HepG2 (cell line): ENCODE results near the gene SUPT4H1. TPM values are rescaled to one million over a fixed set of nuclear protein-coding genes. Genes with fewer than 3 reads are reported as not detected.
A peak's percentile ranks its signal among the peaks of the same experiment; 100 is the strongest.

Source experiments
- ATAC-seq: fragments of 200-7000 bp; cut with Tn5 transposase; 3 replicates; pipeline ENCODE4 v1.9.1; 2020; ENCODE audit warnings: mild to moderate bottlenecking, moderate library complexity
- BruUV-seq: library from RNA; stranded (reverse); fragments of 400-500 nt; replicated peaks from 2 replicates; lab custom pipeline; 2021; lab: Mats Ljungman, UMichigan
- CTCF ChIA-PET: fragments of 300-600 bp; formaldehyde crosslinking; extraction: SDS; loops from one replicate; lab custom pipeline; 2021; ENCODE audit warnings: low total read pairs, inconsistent platforms, low intra/inter-chr PET ratio; lab: Yijun Ruan, JAX
- POLR2A ChIA-PET: fragments of 350-600 bp; sonication (Branson Sonifier 250); formaldehyde crosslinking; loops from one replicate; lab custom pipeline; 2020; ENCODE audit warnings: antibody characterized with exemption, inconsistent platforms; lab: Yijun Ruan, JAX
- DNase-seq: peaks from one replicate; pipeline ENCODE4 v3.0.0-alpha.2; 2015; ENCODE audit warnings: low spot score
- FAIRE-seq: peaks from 3 replicates; lab custom pipeline; 2011; peaks lifted over from hg19 to GRCh38; lab: Jason Lieb, UNC
- H2AFZ ChIP-seq: one replicate; pipeline ENCODE4 v1.6.1; 2011; ENCODE audit warnings: low read length, inconsistent platforms
- H3K27ac ChIP-seq: fragments of 300-600 bp; 3 replicates; pipeline ENCODE4 v1.8.0; 2011; ENCODE audit warnings: mixed run types, mild to moderate bottlenecking, mixed read lengths, low read length, inconsistent platforms; ENCODE audit not compliant: insufficient read depth; ENCODE audit errors: extremely low read length
- H3K27me3 ChIP-seq, 2 experiments: fragments of 200-600 bp in 1 of 2; 2 replicates in 1 of 2; 3 replicates in 1 of 2; pipeline versions ENCODE4 v1.6.0 to v1.8.0; 2011; ENCODE audit warnings: low read length in 2 of 2, mild to moderate bottlenecking in 2 of 2, moderate library complexity in 2 of 2, inconsistent platforms in 1 of 2; ENCODE audit not compliant: insufficient read depth in 2 of 2, control insufficient read depth in 1 of 2
- H3K36me3 ChIP-seq, 2 experiments: fragments of 200-600 bp in 1 of 2; replicated peaks in 1 of 2; 2 replicates in 1 of 2; 3 replicates in 1 of 2; pipeline versions ENCODE4 v1.5.1 to v1.8.0; 2011; ENCODE audit warnings: low read length in 2 of 2, inconsistent platforms in 1 of 2; ENCODE audit not compliant: insufficient read depth in 2 of 2, control insufficient read depth in 1 of 2
- H3K4me1 ChIP-seq: 2 replicates; pipeline ENCODE4 v1.5.1; 2012; ENCODE audit warnings: low read length, inconsistent platforms; ENCODE audit not compliant: insufficient read depth
- H3K4me2 ChIP-seq: 2 replicates; pipeline ENCODE4 v1.6.0; 2011; ENCODE audit warnings: low read depth, low read length, inconsistent platforms
- H3K4me3 ChIP-seq, 3 experiments: fragments of 200-600 bp in 1 of 3; sonication (generic), shearing (Covaris generic) in 1 of 3; replicated peaks in 1 of 3; 2 replicates each; pipeline ENCODE4 v1.5.1; 2011 to 2016; ENCODE audit warnings: low read length in 3 of 3, inconsistent platforms in 2 of 3, low read depth in 2 of 3, mild to moderate bottlenecking in 2 of 3, control low read depth in 1 of 3, mixed read lengths in 1 of 3; ENCODE audit not compliant: insufficient read depth in 1 of 3
- H3K79me2 ChIP-seq: one replicate; pipeline ENCODE4 v1.6.1; 2011; ENCODE audit warnings: low read length, inconsistent platforms; ENCODE audit not compliant: insufficient read depth
- H3K9ac ChIP-seq: 2 replicates; pipeline ENCODE4 v1.6.0; 2011; ENCODE audit warnings: mild to moderate bottlenecking, low read depth, low read length, inconsistent platforms; ENCODE audit not compliant: insufficient read depth
- H3K9me3 ChIP-seq: 2 replicates; pipeline ENCODE4 v1.5.1; 2012; ENCODE audit warnings: mild to moderate bottlenecking, low read length
- H4K20me1 ChIP-seq: 2 replicates; pipeline ENCODE4 v1.6.0; 2011; ENCODE audit warnings: inconsistent platforms, mild to moderate bottlenecking, low read length, moderate library complexity; ENCODE audit not compliant: insufficient read depth
- ATF7 ChIP-seq, 2 experiments: fragments of 450-650 bp in 1 of 2; sonication (generic) in 1 of 2; formaldehyde crosslinking in 1 of 2; IDR thresholded peaks; 2 replicates each; pipeline versions ENCODE4 v1.4.0 to v1.6.1; 2016 to 2020; ENCODE audit warnings: antibody characterized with exemption in 1 of 2, mild to moderate bottlenecking in 1 of 2, missing genetic modification reagents in 1 of 2
- FOSL2 ChIP-seq: sonication (generic); formaldehyde crosslinking; IDR thresholded peaks from 2 replicates; pipeline ENCODE4 v1.4.0; 2020; ENCODE audit warnings: missing genetic modification reagents
- IRF2 ChIP-seq: IDR thresholded peaks from 2 replicates; pipeline ENCODE4 v1.6.1; 2018; ENCODE audit warnings: missing genetic modification reagents, missing compliant biosample characterization
- KAT2B ChIP-seq: fragments of 150-350 bp; IDR thresholded peaks from 2 replicates; pipeline ENCODE4 v1.6.1; 2014; ENCODE audit warnings: low read depth, low read length, borderline replicate concordance
- MIXL1 ChIP-seq: IDR thresholded peaks from 2 replicates; pipeline ENCODE4 v1.6.1; 2016
- POLR2G ChIP-seq: fragments of 200-400 bp; formaldehyde crosslinking; IDR thresholded peaks from 2 replicates; pipeline ENCODE4 v1.6.1; 2018; ENCODE audit warnings: mild to moderate bottlenecking, low read depth, low read length, moderate library complexity
- RBFOX2 ChIP-seq: fragments of 200-400 bp; formaldehyde crosslinking; IDR thresholded peaks from 2 replicates; pipeline ENCODE4 v1.6.1; 2017; ENCODE audit warnings: low read depth, mild to moderate bottlenecking, low read length
- SETDB1 ChIP-seq: sonication (generic); formaldehyde crosslinking; IDR thresholded peaks from 2 replicates; pipeline ENCODE4 v1.5.1; 2020; ENCODE audit warnings: missing genetic modification reagents, mild to moderate bottlenecking, borderline replicate concordance
- SP4 ChIP-seq: sonication (generic); formaldehyde crosslinking; IDR thresholded peaks from 2 replicates; pipeline ENCODE4 v1.8.1; 2023; ENCODE audit warnings: mild to moderate bottlenecking, missing genetic modification reagents
- SRSF9 ChIP-seq: fragments of 200-400 bp; formaldehyde crosslinking; IDR thresholded peaks from 2 replicates; pipeline ENCODE4 v1.6.1; 2018; ENCODE audit warnings: borderline replicate concordance, mild to moderate bottlenecking, low read depth, low read length; ENCODE audit not compliant: insufficient read depth, poor library complexity, severe bottlenecking
- THAP11 ChIP-seq: IDR thresholded peaks from 2 replicates; pipeline ENCODE4 v1.6.1; 2016; ENCODE audit warnings: missing biosample characterization, missing genetic modification reagents
- WGBS: methylation state at CpG from one replicate; pipeline ENCODE4 v1.1.6; 2017; ENCODE audit warnings: low lambda C conversion rate; 5-methylcytosine and 5-hydroxymethylcytosine counted together
- in situ Hi-C: cut with HindIII; loops from 2 replicates; pipeline ENCODE4 v1.10.0; 2017; ENCODE audit warnings: low pct_unique_long_range_greater_than_20kb; ENCODE audit not compliant: extremely low pct_ligation_motif_present
- intact Hi-C: fragments of 100-400 bp; cut with micrococcal nuclease; formaldehyde crosslinking; loops from one replicate; pipeline ENCODE4 v1.10.0; 2022; ENCODE audit not compliant: unreplicated experiment
- polyA plus RNA-seq, 8 experiments: library from polyadenylated mRNA; depleted of rRNA in 3 of 8; stranded (reverse) in 7 of 8; unstranded in 1 of 8; fragments of >200 nt; fragmentation: Illumina TruSeq in 4 of 8; extraction: Trizol in 4 of 8; gene quantifications; 2 replicates each; pipeline versions ENCODE4 v1.2.1 to v1.2.3, GENCODE V29; 2011 to 2016; ENCODE audit warnings: low read depth in 4 of 8, missing spikeins in 1 of 8, mixed read lengths in 1 of 8; ENCODE audit not compliant: insufficient read depth in 1 of 8
- total RNA-seq, 5 experiments: library from RNA; depleted of rRNA; stranded (reverse); fragments of >200 nt; fragmentation: Illumina TruSeq; extraction: Trizol; gene quantifications; 2 replicates each; pipeline ENCODE4 v1.2.3, GENCODE V29; 2016; ENCODE audit warnings: low read depth in 1 of 5
- TF ChIP-seq, protein P1 (sequence below): sonication (generic); formaldehyde crosslinking; IDR thresholded peaks from 2 replicates; pipeline ENCODE4 v1.4.0; 2020; ENCODE audit warnings: missing genetic modification reagents
- TF ChIP-seq, protein P2 (sequence below): sonication (generic); formaldehyde crosslinking; IDR thresholded peaks from 2 replicates; pipeline ENCODE4 v1.4.0; 2020; ENCODE audit warnings: missing genetic modification reagents, borderline replicate concordance

The SUPT4H1 gene
- total and polyA plus RNA-seq, 2 of the 13 experiments (the other 11 are each of a cell fraction or from before 2014, with no cell fraction given): 155 to 244 TPM

DNA sequence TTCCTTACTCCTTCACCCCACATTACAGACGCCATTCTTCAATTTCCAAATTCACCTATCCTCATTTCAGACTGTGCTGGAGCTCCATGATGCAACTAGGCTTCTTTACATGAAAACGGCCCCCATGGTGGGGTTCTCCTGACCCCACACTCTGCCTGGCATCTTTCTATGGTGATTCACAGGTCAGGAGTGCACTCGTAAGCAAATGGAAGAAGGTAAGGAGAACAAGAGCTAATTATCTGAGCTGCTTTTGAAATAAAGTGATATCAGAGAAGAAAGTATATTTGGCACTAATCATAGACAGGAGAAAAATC, 27.5 kb upstream of the SUPT4H1 start:
- Histone ChIP-seq H3K27ac (peak overlapping the region; percentile 93), H2AFZ (no peak overlapping the region), H3K4me1 (peaks cover 100% of the 10 kb centered on the region), H3K27me3 (no peaks in the 10 kb centered on the region), H3K4me3 (no peak overlapping the region), H3K4me2 (no peak overlapping the region; the same call in 1 of the 2 replicates), H3K9me3 (no peaks in the 10 kb centered on the region), H4K20me1 (no peaks in the 10 kb centered on the region), H3K36me3 (peaks cover 12 to 21% of the 10 kb centered on the region in 2 experiments), H3K79me2 (peaks cover 97% of the 10 kb centered on the region), H3K9ac (0 out of 2 replicates have a peak overlapping the region, but pooled peaks have one; percentile 4)
- CTCF ChIA-PET: no interaction called here
- no TSS peak for BruUV-seq
- DNase-seq (no peak), FAIRE-seq (no peak), ATAC-seq (no peak)
- in situ Hi-C loops (no loop called here), intact Hi-C loops (no loop called here)
- TF ChIP-seq KAT2B (no peak), IRF2 (CRISPR knock-in tag) (0 out of 2 replicates have a peak, but pooled peaks have one; percentile 36), ATF7 (IDR thresholded peaks at IDR 0.05) (no peak), ATF7 (CRISPR knock-in tag; IDR thresholded peaks at IDR 0.05) (no peak), THAP11 (0 out of 2 replicates have a peak, but pooled peaks have one; percentile 8), MIXL1 (CRISPR knock-in tag) (0 out of 2 replicates have a peak, but pooled peaks have one; percentile 16), FOSL2 (CRISPR knock-in tag) (peak; percentile 55)
- WGBS: 89% methylated on average over 3 of the region's 3 CpGs
- POLR2A ChIA-PET: interaction anchor here (1.1 to 9.7 kb wide), 7 partner anchors 11 to 36 kb away, joined by 3 to 458 read pairs (median 103); partner anchors contain the start of genes RNF43 and SUPT4H1

- intact Hi-C loops: no loop called here
- Histone ChIP-seq H3K36me3 (peaks cover 12 to 23% of the 10 kb centered on the region in 2 experiments), H3K27me3 (no peaks in the 10 kb centered on the region), H3K4me1 (peaks cover 99% of the 10 kb centered on the region), H4K20me1 (no peaks in the 10 kb centered on the region), H3K4me3 (no peak overlapping the region), H3K9me3 (no peaks in the 10 kb centered on the region), H3K4me2 (no peak overlapping the region; the same call in 1 of the 2 replicates), H3K27ac (peak overlapping the region; percentile 93), H2AFZ (no peak overlapping the region), H3K9ac (0 out of 2 replicates have a peak overlapping the region, but pooled peaks have one; percentile 4), H3K79me2 (peaks cover 96% of the 10 kb centered on the region)
- in situ Hi-C loops: no loop called here
- WGBS: 96% methylated on average over 8 of the region's 8 CpGs
- CTCF ChIA-PET: no interaction called here
- no peak for FAIRE-seq
- no TSS peak for BruUV-seq
- no peak for DNase-seq
- POLR2A ChIA-PET: interaction anchor here (1.1 to 9.7 kb wide), 6 partner anchors 11 to 36 kb away, joined by 3 to 458 read pairs (median 124); partner anchors contain the start of genes RNF43 and SUPT4H1
- ATAC-seq: no peak
- TF ChIP-seq, protein P1, sequence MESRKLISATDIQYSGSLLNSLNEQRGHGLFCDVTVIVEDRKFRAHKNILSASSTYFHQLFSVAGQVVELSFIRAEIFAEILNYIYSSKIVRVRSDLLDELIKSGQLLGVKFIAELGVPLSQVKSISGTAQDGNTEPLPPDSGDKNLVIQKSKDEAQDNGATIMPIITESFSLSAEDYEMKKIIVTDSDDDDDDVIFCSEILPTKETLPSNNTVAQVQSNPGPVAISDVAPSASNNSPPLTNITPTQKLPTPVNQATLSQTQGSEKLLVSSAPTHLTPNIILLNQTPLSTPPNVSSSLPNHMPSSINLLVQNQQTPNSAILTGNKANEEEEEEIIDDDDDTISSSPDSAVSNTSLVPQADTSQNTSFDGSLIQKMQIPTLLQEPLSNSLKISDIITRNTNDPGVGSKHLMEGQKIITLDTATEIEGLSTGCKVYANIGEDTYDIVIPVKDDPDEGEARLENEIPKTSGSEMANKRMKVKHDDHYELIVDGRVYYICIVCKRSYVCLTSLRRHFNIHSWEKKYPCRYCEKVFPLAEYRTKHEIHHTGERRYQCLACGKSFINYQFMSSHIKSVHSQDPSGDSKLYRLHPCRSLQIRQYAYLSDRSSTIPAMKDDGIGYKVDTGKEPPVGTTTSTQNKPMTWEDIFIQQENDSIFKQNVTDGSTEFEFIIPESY (CRISPR knock-in tag): no peak
- TF ChIP-seq POLR2G (peak; percentile 38; the same call in 1 of the 2 replicates), SETDB1 (CRISPR knock-in tag) (no peak), SP4 (no peak), SRSF9 (no peak), RBFOX2 (peak; percentile 28; the same call in 1 of the 2 replicates)
- TF ChIP-seq, protein P2, sequence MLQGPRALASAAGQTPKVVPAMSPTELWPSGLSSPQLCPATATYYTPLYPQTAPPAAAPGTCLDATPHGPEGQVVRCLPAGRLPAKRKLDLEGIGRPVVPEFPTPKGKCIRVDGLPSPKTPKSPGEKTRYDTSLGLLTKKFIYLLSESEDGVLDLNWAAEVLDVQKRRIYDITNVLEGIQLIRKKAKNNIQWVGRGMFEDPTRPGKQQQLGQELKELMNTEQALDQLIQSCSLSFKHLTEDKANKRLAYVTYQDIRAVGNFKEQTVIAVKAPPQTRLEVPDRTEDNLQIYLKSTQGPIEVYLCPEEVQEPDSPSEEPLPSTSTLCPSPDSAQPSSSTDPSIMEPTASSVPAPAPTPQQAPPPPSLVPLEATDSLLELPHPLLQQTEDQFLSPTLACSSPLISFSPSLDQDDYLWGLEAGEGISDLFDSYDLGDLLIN: no peak
Measured at GRCh38 chr17:58378733-58379510, 26.9 kb upstream of the SUPT4H1 start.
